ENCODE results near the gene PKD1. TPM values are rescaled to one million over a fixed set of nuclear protein-coding genes. Genes with fewer than 3 reads are reported as not detected.

The PKD1 gene
- total and polyA plus RNA-seq, 2 donors (not counting 1 experiment from before 2014, with no cell fraction given): 100 to 116 TPM

- Histone ChIP-seq H3K27me3 (replicated peaks in 1 of 4; ENCODE audit: control extremely low read depth in 1 of 4, control insufficient read depth in 3 of 4, insufficient read depth in 4 of 4, low read length in 3 of 4) (no peaks in the 10 kb centered on the region), H3K9ac (ENCODE audit: low read length) (no peak overlapping the region), H3K36me3 (replicated peaks in 1 of 2; ENCODE audit: control extremely low read depth in 1 of 2, control insufficient read depth in 1 of 2, extremely low read depth in 1 of 2, insufficient read depth in 2 of 2, low read length in 1 of 2) (peaks cover 0 to 54% of the 10 kb centered on the region in 2 experiments), H3K4me3 (ENCODE audit: control extremely low read depth in 1 of 5, extremely low read depth in 1 of 5, insufficient read depth in 1 of 5, low read depth in 2 of 5, low read length in 4 of 5) (no peak overlapping the region), H2AFZ (ENCODE audit: insufficient read depth, low read depth, low read length, poor library complexity, severe bottlenecking) (no peak overlapping the region), H3K79me2 (ENCODE audit: control insufficient read depth, insufficient read depth, low read length) (peaks cover 30% of the 10 kb centered on the region), H3K4me1 (ENCODE audit: control insufficient read depth in 2 of 2, insufficient read depth in 2 of 2, low read length in 2 of 2) (peaks cover 0 to 1% of the 10 kb centered on the region in 2 donors), H4K20me1 (ENCODE audit: control insufficient read depth, insufficient read depth, low read length, poor library complexity, severe bottlenecking) (no peaks in the 10 kb centered on the region), H3K27ac (ENCODE audit: low read length in 2 of 2) (no peak overlapping the region), H3K4me2 (replicated peaks; ENCODE audit: low read depth, low read length, poor library complexity, severe bottlenecking) (no peak overlapping the region), H3K9me3 (ENCODE audit: control extremely low read depth in 1 of 3, control insufficient read depth in 2 of 3, insufficient read depth in 1 of 3, low read length in 2 of 3) (no peaks in the 10 kb centered on the region)
- 97% methylated on average over 17 of the region's 17 CpGs for WGBS (ENCODE audit: insufficient coverage)
- Mint-ChIP-seq H3K9me3 (ENCODE audit: insufficient read depth) (no peaks in the 10 kb centered on the region), H3K27me3 (no peaks in the 10 kb centered on the region), H3K4me1 (no peaks in the 10 kb centered on the region), H3K4me3 (no peak overlapping the region), H3K27ac (no peak overlapping the region)
- intact Hi-C loops (cut with micrococcal nuclease): no loop called here
- TF ChIP-seq EZH2 (IDR thresholded peaks at IDR 0.05; ENCODE audit: borderline replicate concordance, insufficient read depth, low read depth, low read length, poor library complexity, severe bottlenecking): no peak
- no peak for TF ChIP-seq CTCF (IDR thresholded peaks at IDR 0.05)
- POLR2A ChIA-PET: no interaction called here
- no peak for DNase-seq
- CTCF ChIA-PET: no interaction called here
- no peak for ATAC-seq (ENCODE audit: low read depth)
These were observed 81.8 kb downstream of the PKD1 start for GRCh38 chr16:2053897-2054296.

GRCh38 chr16:2053211-2053610 lies 82.5 kb downstream of the PKD1 start:
- Histone ChIP-seq H3K27ac (ENCODE audit: low read length in 2 of 2) (no peak overlapping the region), H3K27me3 (replicated peaks in 1 of 4; ENCODE audit: control extremely low read depth in 1 of 4, control insufficient read depth in 3 of 4, insufficient read depth in 4 of 4, low read length in 3 of 4) (no peaks in the 10 kb centered on the region), H4K20me1 (ENCODE audit: control insufficient read depth, insufficient read depth, low read length, poor library complexity, severe bottlenecking) (no peaks in the 10 kb centered on the region), H2AFZ (ENCODE audit: insufficient read depth, low read depth, low read length, poor library complexity, severe bottlenecking) (no peak overlapping the region), H3K79me2 (ENCODE audit: control insufficient read depth, insufficient read depth, low read length) (peaks cover 37% of the 10 kb centered on the region), H3K9ac (ENCODE audit: low read length) (no peak overlapping the region), H3K4me3 (ENCODE audit: control extremely low read depth in 1 of 5, extremely low read depth in 1 of 5, insufficient read depth in 1 of 5, low read depth in 2 of 5, low read length in 4 of 5) (no peak overlapping the region), H3K36me3 (replicated peaks in 1 of 2; ENCODE audit: control extremely low read depth in 1 of 2, control insufficient read depth in 1 of 2, extremely low read depth in 1 of 2, insufficient read depth in 2 of 2, low read length in 1 of 2) (peaks cover 0 to 50% of the 10 kb centered on the region in 2 experiments), H3K4me1 (ENCODE audit: control insufficient read depth in 2 of 2, insufficient read depth in 2 of 2, low read length in 2 of 2) (peaks cover 7% of the 10 kb centered on the region in 2 donors), H3K4me2 (replicated peaks; ENCODE audit: low read depth, low read length, poor library complexity, severe bottlenecking) (no peak overlapping the region), H3K9me3 (ENCODE audit: control extremely low read depth in 1 of 3, control insufficient read depth in 2 of 3, insufficient read depth in 1 of 3, low read length in 2 of 3) (no peaks in the 10 kb centered on the region)
- Mint-ChIP-seq H3K27ac (no peak overlapping the region), H3K27me3 (no peaks in the 10 kb centered on the region), H3K4me1 (peaks cover 7% of the 10 kb centered on the region), H3K4me3 (no peak overlapping the region), H3K9me3 (ENCODE audit: insufficient read depth) (no peaks in the 10 kb centered on the region)
- ATAC-seq (ENCODE audit: low read depth): no peak
- intact Hi-C loops (cut with micrococcal nuclease): no loop called here
- ChIA-PET CTCF (no interaction called here), POLR2A (no interaction called here)
- 98% methylated on average over 20 of the region's 21 CpGs for WGBS (ENCODE audit: insufficient coverage)
- DNase-seq: no peak
- TF ChIP-seq CTCF (IDR thresholded peaks at IDR 0.05) (no peak), EZH2 (IDR thresholded peaks at IDR 0.05; ENCODE audit: borderline replicate concordance, insufficient read depth, low read depth, low read length, poor library complexity, severe bottlenecking) (no peak)

All from B cell (primary cell).